HFFc6 (cell line): ENCODE data around the gene ADAMTSL5. TPM values are rescaled to one million over a fixed set of nuclear protein-coding genes. Genes with fewer than 3 reads are reported as not detected.

Source experiments
- DNase-seq: peaks from one replicate; pipeline ENCODE4 v3.0.0-alpha.2; 2018
- H3K27ac Mint-ChIP-seq: 2 replicates; pipeline ENCODE4 v1.8.0; 2020; ENCODE audit warnings: mild to moderate bottlenecking, mixed read lengths
- H3K27me3 Mint-ChIP-seq: 2 replicates; pipeline ENCODE4 v1.8.0; 2021; ENCODE audit warnings: mild to moderate bottlenecking, moderate library complexity, mixed read lengths; ENCODE audit not compliant: insufficient read depth
- H3K36me3 Mint-ChIP-seq: 2 replicates; pipeline ENCODE4 v1.8.0; 2021; ENCODE audit warnings: low read depth, mixed read lengths
- H3K4me1 Mint-ChIP-seq: 2 replicates; pipeline ENCODE4 v1.8.0; 2020; ENCODE audit warnings: low read depth, mixed read lengths
- H3K4me3 Mint-ChIP-seq: 2 replicates; pipeline ENCODE4 v1.8.0; 2020; ENCODE audit warnings: mild to moderate bottlenecking, moderate library complexity, mixed read lengths
- H3K9me3 Mint-ChIP-seq: 2 replicates; pipeline ENCODE4 v1.8.0; 2020; ENCODE audit warnings: mild to moderate bottlenecking, mixed read lengths
- CTCF ChIP-seq: fragments of 200-600 bp; sonication (generic); IDR thresholded peaks from 2 replicates; pipeline ENCODE4 v1.5.0; 2021; ENCODE audit warnings: antibody characterized with exemption, mild to moderate bottlenecking
- total RNA-seq, 6 experiments: library from RNA; stranded (reverse); fragmentation: NEBNext Ultra II Directional; extraction: Animal tissue kit (Norgen Biotek cat#: 25700); gene quantifications; 2 replicates in 1 of 6; 3 replicates in 5 of 6; pipeline ENCODE4 v1.2.3, GENCODE V29; 2021

The ADAMTSL5 gene
- total RNA-seq, 6 experiments from 2014 or later = 14.9 to 20.5 (median 16.2) TPM

DNA sequence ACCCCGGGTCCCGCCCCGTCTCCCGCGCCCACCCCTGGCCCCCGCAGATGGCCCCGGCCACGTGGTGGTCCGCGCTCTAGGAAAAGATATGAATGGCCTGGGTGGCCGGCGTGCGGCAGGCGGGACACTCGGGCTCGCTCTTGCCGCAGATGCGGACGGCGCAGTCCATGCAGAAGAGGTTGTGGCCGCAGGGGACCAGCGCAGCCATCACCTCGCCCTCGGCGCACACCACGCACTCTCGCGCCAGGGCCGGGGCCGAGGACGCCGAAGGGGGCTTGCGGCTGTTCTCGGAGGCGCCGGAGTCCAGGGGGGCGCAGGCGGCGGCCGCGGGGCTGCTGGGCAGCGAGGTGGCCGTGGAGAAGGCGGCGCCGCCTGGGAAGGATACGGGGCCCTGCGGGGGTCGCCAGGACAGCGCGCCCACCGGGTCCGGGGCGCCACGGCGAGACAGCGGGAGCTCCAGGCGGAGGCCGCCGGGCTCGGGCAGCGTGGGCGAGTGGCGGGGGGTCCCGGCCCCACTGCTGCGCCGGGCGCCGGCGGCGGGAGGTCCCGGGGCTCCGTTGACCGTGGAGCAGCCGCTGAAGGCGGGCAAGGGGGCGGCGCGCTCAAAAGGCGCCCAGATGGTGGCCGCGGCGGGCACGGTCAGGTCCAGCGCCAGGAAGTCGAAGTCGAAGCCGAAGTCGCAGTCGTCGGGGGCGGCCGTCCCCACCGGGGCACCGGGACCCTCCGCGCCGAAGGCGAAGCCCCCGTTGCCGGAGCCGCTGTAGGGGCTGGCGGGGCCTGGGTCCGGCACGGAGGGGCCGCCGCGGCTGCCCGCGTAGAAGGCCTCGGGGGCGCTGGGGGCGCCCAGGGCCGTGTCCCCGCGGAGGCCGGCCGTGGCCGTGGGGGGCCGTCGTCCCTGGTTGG is 42.9 kb upstream of the ADAMTSL5 start:
- TF ChIP-seq CTCF = no peak
- H3K4me1 Mint-ChIP-seq = no peaks in the 10 kb centered on the region
- H3K27ac Mint-ChIP-seq = no peak overlapping the region
- no peaks in the 10 kb centered on the region; the same call in 1 of the 2 replicates for H3K27me3 Mint-ChIP-seq
- no peaks in the 10 kb centered on the region for H3K9me3 Mint-ChIP-seq
- no peaks in the 10 kb centered on the region for H3K36me3 Mint-ChIP-seq
- DNase-seq = no peak
- no peak overlapping the region for H3K4me3 Mint-ChIP-seq

GRCh38 chr19:1554968-1555367 is 42.1 kb upstream of the ADAMTSL5 start:
- H3K27ac Mint-ChIP-seq = no peak overlapping the region
- TF ChIP-seq CTCF = no peak
- no peaks in the 10 kb centered on the region for H3K36me3 Mint-ChIP-seq
- no peaks in the 10 kb centered on the region for H3K4me1 Mint-ChIP-seq
- no peak overlapping the region for H3K4me3 Mint-ChIP-seq
- H3K27me3 Mint-ChIP-seq = no peaks in the 10 kb centered on the region; the same call in 1 of the 2 replicates
- DNase-seq = no peak
- no peaks in the 10 kb centered on the region for H3K9me3 Mint-ChIP-seq

DNA sequence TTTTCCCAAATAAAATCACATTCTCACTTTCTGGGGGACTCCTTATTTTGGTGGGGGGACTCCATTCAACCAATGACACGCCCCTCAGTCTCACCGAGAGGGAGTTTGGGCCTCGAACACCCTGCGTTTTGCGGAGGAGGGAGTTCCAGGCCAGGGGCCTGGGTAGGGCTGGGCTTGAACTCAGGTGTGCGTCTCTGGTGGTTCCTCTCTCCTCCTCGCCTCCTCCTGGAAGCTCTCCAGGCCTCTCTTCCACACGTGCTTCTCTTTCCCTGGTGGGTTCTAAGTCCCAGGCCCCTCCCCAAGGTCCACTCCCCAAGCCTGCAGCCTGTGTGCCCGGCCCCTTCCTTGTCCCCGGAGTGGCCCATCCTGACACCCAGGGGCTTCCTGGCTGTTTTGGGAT is 40.6 kb upstream of the ADAMTSL5 start:
- H3K36me3 Mint-ChIP-seq = no peaks in the 10 kb centered on the region
- no peaks in the 10 kb centered on the region for H3K9me3 Mint-ChIP-seq
- no peak for TF ChIP-seq CTCF
- DNase-seq = no peak
- H3K27me3 Mint-ChIP-seq = no peaks in the 10 kb centered on the region; the same call in 1 of the 2 replicates
- no peaks in the 10 kb centered on the region for H3K4me1 Mint-ChIP-seq
- no peak overlapping the region for H3K4me3 Mint-ChIP-seq
- no peak overlapping the region for H3K27ac Mint-ChIP-seq

GRCh38 chr19:1551068-1552040 is 38.5 kb upstream of the ADAMTSL5 start:
- TF ChIP-seq CTCF = no peak
- no peak overlapping the region for H3K4me3 Mint-ChIP-seq
- no peaks in the 10 kb centered on the region for H3K36me3 Mint-ChIP-seq
- H3K27ac Mint-ChIP-seq = no peak overlapping the region
- H3K4me1 Mint-ChIP-seq = peaks cover 1% of the 10 kb centered on the region
- no peak for DNase-seq
- no peaks in the 10 kb centered on the region for H3K9me3 Mint-ChIP-seq
- no peaks in the 10 kb centered on the region; the same call in none of the 2 replicates for H3K27me3 Mint-ChIP-seq

DNA sequence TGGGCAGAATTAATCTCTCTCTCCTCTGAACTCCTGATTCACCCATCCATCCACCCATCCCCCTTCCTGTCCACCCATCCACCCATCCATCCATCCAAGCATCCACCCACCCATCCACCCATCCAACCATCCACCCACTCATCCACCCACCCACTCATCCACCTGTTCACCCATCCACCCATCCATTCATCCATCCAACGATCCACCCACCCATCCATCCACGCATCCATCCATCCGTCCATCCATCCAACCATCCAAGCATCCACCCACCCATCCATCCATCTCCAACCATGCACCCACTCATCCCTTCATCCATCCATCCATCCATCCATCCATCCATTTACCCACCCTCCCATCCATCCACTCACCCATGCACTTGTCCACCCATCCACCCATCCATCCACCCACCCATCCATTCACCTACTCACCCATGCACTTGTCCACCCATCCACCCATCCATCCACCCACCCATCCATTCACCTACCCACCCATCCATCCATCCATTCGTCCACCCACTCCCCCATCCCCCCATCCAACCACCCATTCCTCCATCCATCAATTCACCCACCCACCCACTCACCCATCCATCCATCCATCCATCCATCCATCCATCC is 36.6 kb upstream of the ADAMTSL5 start:
- Mint-ChIP-seq H3K4me3 (no peak overlapping the region), H3K4me1 (peaks cover 6% of the 10 kb centered on the region), H3K27me3 (peaks cover 6% of the 10 kb centered on the region), H3K36me3 (no peaks in the 10 kb centered on the region), H3K27ac (no peak overlapping the region), H3K9me3 (no peaks in the 10 kb centered on the region)
- no peak for TF ChIP-seq CTCF
- no peak for DNase-seq
